Suppressor macrophage treated with lipopolysaccharide for 4 hours (primary cell): ENCODE data around the gene RAB11FIP4.

Experiments used
- DNase-seq: peaks from one replicate; pipeline ENCODE4 v3.0.0-alpha.2; 2020

RAB11FIP4 gene

GRCh38 chr17:31462261-31462660 is 70.8 kb downstream of the RAB11FIP4 start:
- no peak for DNase-seq

GRCh38 chr17:31466096-31466760 is 74.8 kb downstream of the RAB11FIP4 start:
- DNase-seq, result no peak

- DNase-seq, result no peak
Measured at GRCh38 chr17:31467502-31468256, 76.2 kb downstream of the RAB11FIP4 start.

- no peak for DNase-seq
Measured at GRCh38 chr17:31469959-31470358, 78.5 kb downstream of the RAB11FIP4 start.

DNA sequence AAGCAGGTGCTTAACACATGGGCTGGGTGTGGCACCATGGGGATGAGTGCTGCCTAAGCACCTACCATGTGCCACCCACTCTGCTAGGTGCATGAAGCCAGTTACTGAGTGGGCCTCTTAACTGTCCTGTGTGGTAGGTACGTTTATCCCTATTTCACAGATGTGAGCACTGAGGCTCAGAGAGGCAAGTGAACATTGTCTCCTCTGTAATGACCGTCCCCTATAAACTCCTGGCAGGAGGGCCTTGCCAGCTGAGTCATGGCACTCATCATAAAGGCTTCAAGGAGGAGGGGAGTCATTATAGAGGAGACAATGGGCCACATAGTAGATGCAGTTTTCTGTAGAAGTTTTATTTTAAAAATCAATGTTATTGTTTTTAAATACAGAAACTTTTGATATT is 79.1 kb downstream of the RAB11FIP4 start:
- DNase-seq, result no peak

DNA sequence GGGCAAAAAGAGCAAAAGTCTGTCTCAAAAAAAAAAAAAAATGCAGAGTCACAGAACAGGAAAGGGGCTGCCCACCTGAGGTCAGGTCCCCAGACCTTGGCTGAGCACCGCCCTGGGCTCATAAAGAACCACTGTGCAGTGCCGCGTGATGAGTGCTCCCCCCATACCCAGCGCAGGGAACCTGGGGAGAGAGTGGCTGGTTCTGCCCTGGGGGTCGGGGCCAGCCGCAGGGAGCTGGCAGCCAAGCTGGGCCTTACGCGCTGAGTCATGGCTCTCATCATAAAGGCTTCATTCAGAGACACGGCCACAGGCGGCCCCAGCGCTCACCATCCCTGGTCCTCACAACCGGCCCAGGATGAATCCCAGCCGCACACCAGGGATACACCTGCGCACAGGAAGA is 80.7 kb downstream of the RAB11FIP4 start:
- DNase-seq, result no peak

- DNase-seq, result no peak
Measured at GRCh38 chr17:31475378-31476162, 84.1 kb downstream of the RAB11FIP4 start.

- DNase-seq, result no peak
Measured at GRCh38 chr17:31476525-31477416, 85.3 kb downstream of the RAB11FIP4 start.

DNA sequence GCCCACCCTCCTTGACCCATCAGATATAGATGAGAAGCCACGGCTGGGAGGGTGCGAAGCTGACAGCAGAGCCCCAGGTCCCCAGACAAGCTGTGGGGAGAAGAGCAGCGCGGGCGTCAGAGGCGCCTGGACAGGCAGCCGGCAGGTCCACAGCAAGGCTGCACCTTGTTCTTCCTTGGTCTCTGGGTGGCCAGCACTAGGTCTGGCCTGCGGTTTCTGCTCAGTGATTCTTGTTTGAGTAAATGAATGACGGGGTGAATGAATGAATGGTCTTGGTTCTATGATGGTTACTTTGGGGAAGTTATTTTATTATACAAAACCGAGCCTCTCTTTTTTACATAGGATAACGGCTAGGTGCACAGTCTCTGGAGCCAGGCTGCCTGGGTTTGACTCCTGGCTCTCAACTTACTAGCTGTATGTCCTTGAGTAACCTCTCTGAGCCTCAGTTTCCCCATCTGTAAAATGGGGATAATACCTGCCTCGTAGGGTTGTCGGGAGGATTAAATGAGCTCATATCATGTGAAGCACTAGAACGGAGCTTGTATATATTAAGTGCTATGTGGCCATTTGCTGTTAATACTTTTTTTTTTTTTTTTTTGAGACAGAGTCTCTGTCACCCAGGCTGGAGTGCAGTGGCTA is 86.1 kb downstream of the RAB11FIP4 start:
- DNase-seq, result no peak

DNA sequence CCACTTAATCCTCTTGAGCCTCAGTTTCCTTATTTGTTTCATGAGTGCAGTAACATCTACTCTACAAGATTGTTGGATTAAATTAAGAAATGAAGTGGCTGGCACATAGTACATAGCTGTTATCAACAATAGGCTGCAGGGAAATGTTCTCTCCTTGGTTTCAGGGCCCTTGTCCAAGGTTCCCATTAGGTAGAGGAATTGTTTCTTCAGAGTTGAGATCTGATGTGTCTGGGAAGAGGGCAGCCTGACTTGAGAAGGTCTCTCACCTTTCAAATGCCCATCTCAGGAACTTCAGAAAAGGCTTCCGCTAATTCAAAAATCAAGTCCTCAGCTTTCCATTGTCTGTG is 87.6 kb downstream of the RAB11FIP4 start:
- no peak for DNase-seq

DNA sequence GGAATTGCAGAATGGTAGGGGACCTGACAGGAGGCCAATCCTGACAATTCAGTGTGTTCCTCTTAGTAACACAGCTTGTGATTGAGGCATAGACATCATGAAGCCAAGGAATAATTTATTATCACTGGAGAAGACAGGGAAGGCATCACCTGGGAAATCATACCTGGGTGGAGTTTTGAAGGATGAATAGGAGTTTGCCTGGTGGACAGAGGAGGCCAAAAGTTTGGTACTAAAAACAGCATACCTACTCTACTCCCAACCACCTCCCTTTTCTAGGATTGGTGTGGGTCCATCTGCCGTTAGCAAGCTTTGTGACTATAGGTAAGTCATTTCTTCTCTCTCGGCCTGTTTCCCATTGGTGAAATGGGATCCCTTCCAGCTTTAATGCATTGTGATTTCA is 88.0 kb downstream of the RAB11FIP4 start:
- DNase-seq, result no peak

- no peak for DNase-seq
Measured at GRCh38 chr17:31480067-31480466, 88.6 kb downstream of the RAB11FIP4 start.

- no peak for DNase-seq
Measured at GRCh38 chr17:31480904-31481782, 89.7 kb downstream of the RAB11FIP4 start.

DNA sequence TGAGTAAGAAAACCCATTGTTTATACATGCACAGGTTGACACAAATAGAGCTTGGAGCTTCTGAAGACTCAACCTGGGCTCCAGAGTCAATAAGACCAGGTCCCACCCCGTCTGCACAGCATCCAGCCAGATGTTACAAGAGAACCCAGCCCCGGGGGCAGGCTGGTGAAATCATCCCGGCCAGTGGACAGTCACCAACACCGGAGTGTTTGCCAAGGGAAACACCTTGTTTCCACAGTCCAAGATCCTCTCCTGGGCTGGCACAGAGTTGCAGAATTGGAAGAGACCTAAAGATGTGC is 90.3 kb downstream of the RAB11FIP4 start:
- DNase-seq, result no peak

- DNase-seq, result no peak
Measured at GRCh38 chr17:31484821-31485220, 93.3 kb downstream of the RAB11FIP4 start.

GRCh38 chr17:31486351-31487062 is 95.0 kb downstream of the RAB11FIP4 start:
- no peak for DNase-seq

DNA sequence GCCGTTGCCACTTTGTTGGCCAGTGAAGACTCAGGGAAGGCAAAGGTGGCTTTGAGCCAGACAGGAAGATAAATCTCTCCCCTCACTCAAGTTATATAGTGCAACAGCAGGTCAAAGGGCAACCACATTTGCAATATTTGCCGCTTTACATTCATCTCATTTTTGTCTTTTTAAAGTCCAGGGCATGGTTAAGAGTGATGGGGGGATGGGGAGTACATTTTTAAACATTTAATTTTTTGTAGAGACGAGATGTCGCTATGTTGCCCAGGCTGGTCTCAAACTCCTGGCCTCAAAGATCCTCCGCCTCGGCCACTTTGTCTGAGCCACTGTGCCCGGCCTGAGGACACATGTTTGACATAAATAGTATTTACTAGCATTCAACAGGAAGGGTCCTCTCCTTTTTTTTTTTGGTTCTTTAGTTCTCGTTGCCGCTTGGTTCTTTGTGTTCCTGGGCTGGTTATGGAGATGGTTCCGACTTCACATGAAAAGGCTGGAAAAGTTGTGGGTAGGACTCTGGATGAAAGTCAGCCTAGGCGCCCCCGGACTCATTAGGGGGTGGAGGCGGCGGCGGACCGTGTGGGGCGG is 95.7 kb downstream of the RAB11FIP4 start:
- DNase-seq, result no peak

GRCh38 chr17:31487648-31488263 is 96.3 kb downstream of the RAB11FIP4 start:
- DNase-seq, result peak; percentile 91

- DNase-seq, result peak; percentile 40
Measured at GRCh38 chr17:31488264-31488981, 96.9 kb downstream of the RAB11FIP4 start.
